NOMO-1 treated with DMSO at 0.1 percent for 48 hours (cell line): ENCODE data around the gene LRRC27.
A peak's percentile ranks its signal among the peaks of the same experiment; 100 is the strongest.

ENCODE experiments used
- DNase-seq: peaks from one replicate; lab custom pipeline; 2025; ENCODE audit not compliant: unreplicated experiment; lab: John Stamatoyannopoulos, UW

Gene LRRC27

GRCh38 chr10:132388891-132389432 lies 57.0 kb downstream of the LRRC27 start:
- no peak for DNase-seq

GRCh38 chr10:132389433-132390169 lies 57.6 kb downstream of the LRRC27 start:
- no peak for DNase-seq

GRCh38 chr10:132390170-132390920 lies 58.4 kb downstream of the LRRC27 start:
- DNase-seq, result no peak

GRCh38 chr10:132390921-132391675 lies 59.1 kb downstream of the LRRC27 start:
- DNase-seq, result no peak

GRCh38 chr10:132391676-132392020 lies 59.7 kb downstream of the LRRC27 start:
- DNase-seq, result no peak

GRCh38 chr10:132392184-132392800 lies 60.3 kb downstream of the LRRC27 start:
- no peak for DNase-seq

GRCh38 chr10:132392811-132393694 lies 61.1 kb downstream of the LRRC27 start:
- no peak for DNase-seq

GRCh38 chr10:132393695-132394181 lies 61.7 kb downstream of the LRRC27 start:
- DNase-seq, result no peak

GRCh38 chr10:132394201-132394811 lies 62.3 kb downstream of the LRRC27 start:
- no peak for DNase-seq

- no peak for DNase-seq
These were observed 63.1 kb downstream of the LRRC27 start for GRCh38 chr10:132394936-132395703.

GRCh38 chr10:132395704-132396493 lies 63.9 kb downstream of the LRRC27 start:
- no peak for DNase-seq

GRCh38 chr10:132396494-132397035 lies 64.6 kb downstream of the LRRC27 start:
- peak; percentile 32 for DNase-seq

- no peak for DNase-seq
These were observed 65.1 kb downstream of the LRRC27 start, which contains the start of gene PWWP2B for GRCh38 chr10:132397036-132397541. TSS of gene PWWP2B (plus strand) at chr10:132397200. CDS start at chr10:132397227, 27 bp downstream.

- peak; percentile 9 for DNase-seq
These were observed 65.9 kb downstream of the LRRC27 start for GRCh38 chr10:132397671-132398565.

- DNase-seq, result no peak
These were observed 66.6 kb downstream of the LRRC27 start for GRCh38 chr10:132398566-132398991.
